Natural killer cell (primary cell): Measurements from ENCODE around the gene TNIK. TPM values are rescaled to one million over a fixed set of nuclear protein-coding genes. Genes with fewer than 3 reads are reported as not detected.
A peak's percentile ranks its signal among the peaks of the same experiment; 100 is the strongest.

ENCODE experiments used
- ATAC-seq, 3 donors: fragments of 150-1000 bp in 2 of 3; fragments of 200-7000 bp in 1 of 3; cut with Tn5 transposase; 1 replicate in 1 of 3; 2 replicates in 2 of 3; pipeline ENCODE4 v1.10.0; 2021; ENCODE audit warnings: mild to moderate bottlenecking in 2 of 3, moderate library complexity in 2 of 3
- DNase-seq, 2 donors: peaks; one replicate each; pipeline versions ENCODE4 v3.0.0 to v3.0.0-alpha.2; 2013 to 2021; ENCODE audit warnings: mixed read lengths in 1 of 2
- H3K27ac ChIP-seq: one replicate; pipeline ENCODE4 v1.5.1; 2013; ENCODE audit warnings: mild to moderate bottlenecking, low read length
- H3K27me3 ChIP-seq: one replicate; pipeline ENCODE4 v1.6.1; 2013; ENCODE audit warnings: low read length; ENCODE audit not compliant: control insufficient read depth, insufficient read depth
- H3K36me3 ChIP-seq: one replicate; pipeline ENCODE4 v1.6.1; 2013; ENCODE audit warnings: low read length; ENCODE audit not compliant: control insufficient read depth, insufficient read depth
- H3K4me1 ChIP-seq: one replicate; pipeline ENCODE4 v1.6.1; 2013; ENCODE audit warnings: low read length; ENCODE audit not compliant: control insufficient read depth, insufficient read depth
- H3K4me3 ChIP-seq: one replicate; pipeline ENCODE4 v1.5.1; 2013; ENCODE audit warnings: low read length
- H3K9me3 ChIP-seq: one replicate; pipeline ENCODE4 v1.6.1; 2013; ENCODE audit warnings: low read length; ENCODE audit not compliant: control insufficient read depth, insufficient read depth
- H3K27ac Mint-ChIP-seq, 2 donors: one replicate each; pipeline ENCODE4 v1.8.0; 2022; ENCODE audit warnings: mild to moderate bottlenecking in 2 of 2, mixed read lengths in 2 of 2, moderate library complexity in 1 of 2
- H3K27me3 Mint-ChIP-seq, 2 donors: one replicate each; pipeline ENCODE4 v1.8.0; 2022; ENCODE audit warnings: low read depth in 2 of 2, mixed read lengths in 2 of 2
- H3K36me3 Mint-ChIP-seq: one replicate; pipeline ENCODE4 v1.8.0; 2022; ENCODE audit warnings: mixed read lengths
- H3K4me1 Mint-ChIP-seq, 2 donors: one replicate each; pipeline ENCODE4 v1.8.0; 2022; ENCODE audit warnings: mixed read lengths in 2 of 2
- H3K4me3 Mint-ChIP-seq: one replicate; pipeline ENCODE4 v1.8.0; 2022; ENCODE audit warnings: mild to moderate bottlenecking, moderate library complexity, mixed read lengths
- H3K9me3 Mint-ChIP-seq, 2 donors: one replicate each; pipeline ENCODE4 v1.8.0; 2022; ENCODE audit warnings: mixed read lengths in 2 of 2
- CTCF ChIP-seq: fragments of 200-600 bp; IDR thresholded peaks from one replicate; pipeline ENCODE4 v1.8.0; 2022; ENCODE audit warnings: antibody characterized with exemption
- WGBS: methylation state at CpG from one replicate; pipeline ENCODE4 v1.1.7; 2013; ENCODE audit warnings: missing lambda C conversion rate; ENCODE audit not compliant: insufficient coverage; 5-methylcytosine and 5-hydroxymethylcytosine counted together
- intact Hi-C: fragments of 100-400 bp; cut with micrococcal nuclease; formaldehyde crosslinking; loops from one replicate; pipeline ENCODE4 v1.14.2; 2022
- total RNA-seq, 4 donors: library from RNA; stranded (reverse); fragments of 120-200 nt in 1 of 4; gene quantifications; one replicate each; pipeline versions ENCODE4 v1.2.3 to v1.2.4, GENCODE V29; 2013 to 2022

The TNIK gene
- total RNA-seq, 3 donors from 2014 or later (not counting 1 experiment from before 2014, with no cell fraction given): 93.7 to 122 (median 119) TPM

- Histone ChIP-seq H3K9me3 (no peaks in the 10 kb centered on the region), H3K27me3 (no peaks in the 10 kb centered on the region), H3K36me3 (no peaks in the 10 kb centered on the region), H3K4me3 (no peak overlapping the region), H3K4me1 (peaks cover 6% of the 10 kb centered on the region), H3K27ac (no peak overlapping the region)
- Mint-ChIP-seq H3K27ac (peak overlapping the region; percentile 41 to 77), H3K36me3 (no peaks in the 10 kb centered on the region), H3K9me3 (no peaks in the 10 kb centered on the region), H3K27me3 (no peaks in the 10 kb centered on the region), H3K4me1 (peaks cover 81 to 91% of the 10 kb centered on the region in 2 donors), H3K4me3 (no peak overlapping the region)
- ATAC-seq (no peak), DNase-seq (no peak)
- intact Hi-C loops: no loop called here
- no peak for TF ChIP-seq CTCF
- whole genome bisulfite sequencing: 46% methylated on average over 1 of the region's 1 CpG
These were observed 193.1 kb downstream of the TNIK start for GRCh38 chr3:171267104-171267503.

- intact Hi-C loops: no loop called here
- no peak overlapping the region for H3K4me3 ChIP-seq
- no peak for ATAC-seq
- H3K4me1 ChIP-seq: peaks cover 6% of the 10 kb centered on the region
- H3K27ac ChIP-seq: no peak overlapping the region
- no peaks in the 10 kb centered on the region for H3K9me3 ChIP-seq
- 39% methylated on average over 1 of the region's 1 CpG for WGBS
- no peaks in the 10 kb centered on the region for H3K27me3 ChIP-seq
- Mint-ChIP-seq H3K36me3 (no peaks in the 10 kb centered on the region), H3K4me3 (no peak overlapping the region), H3K27me3 (no peaks in the 10 kb centered on the region), H3K27ac (peak overlapping the region; percentile 41 to 77), H3K4me1 (peaks cover 83 to 95% of the 10 kb centered on the region in 2 donors), H3K9me3 (no peaks in the 10 kb centered on the region)
- DNase-seq: no peak
- H3K36me3 ChIP-seq: no peaks in the 10 kb centered on the region
- TF ChIP-seq CTCF: no peak
These were observed 193.5 kb downstream of the TNIK start for GRCh38 chr3:171266740-171267073.

- H3K4me1 Mint-ChIP-seq: peaks cover 84 to 96% of the 10 kb centered on the region in 2 donors
- Histone ChIP-seq H3K4me1 (peaks cover 6% of the 10 kb centered on the region), H3K27ac (no peak overlapping the region), H3K27me3 (no peaks in the 10 kb centered on the region), H3K36me3 (no peaks in the 10 kb centered on the region), H3K4me3 (no peak overlapping the region), H3K9me3 (no peaks in the 10 kb centered on the region)
- ATAC-seq: no peak
- H3K4me3 Mint-ChIP-seq: no peak overlapping the region
- no peaks in the 10 kb centered on the region for H3K9me3 Mint-ChIP-seq
- TF ChIP-seq CTCF: no peak
- 74% methylated on average over 4 of the region's 4 CpGs for WGBS
- no peaks in the 10 kb centered on the region for H3K36me3 Mint-ChIP-seq
- no peaks in the 10 kb centered on the region for H3K27me3 Mint-ChIP-seq
- peak overlapping the region; percentile 41 to 77 for H3K27ac Mint-ChIP-seq
- intact Hi-C loops: no loop called here
- DNase-seq: no peak
These were observed 194.0 kb downstream of the TNIK start for GRCh38 chr3:171266034-171266739.

GRCh38 chr3:171264758-171265157 is 195.4 kb downstream of the TNIK start:
- 95% methylated on average over 6 of the region's 6 CpGs for WGBS
- no peak for DNase-seq
- Mint-ChIP-seq H3K4me3 (no peak overlapping the region), H3K36me3 (no peaks in the 10 kb centered on the region), H3K9me3 (no peaks in the 10 kb centered on the region), H3K27ac (peak overlapping the region in 1 of 2 donors; percentile 27), H3K27me3 (no peaks in the 10 kb centered on the region), H3K4me1 (peaks cover 80 to 93% of the 10 kb centered on the region in 2 donors)
- no peak for ATAC-seq
- H3K4me1 ChIP-seq: peaks cover 6% of the 10 kb centered on the region
- intact Hi-C loops: no loop called here
- H3K36me3 ChIP-seq: no peaks in the 10 kb centered on the region
- TF ChIP-seq CTCF: no peak
- no peak overlapping the region for H3K27ac ChIP-seq
- no peaks in the 10 kb centered on the region for H3K27me3 ChIP-seq
- H3K4me3 ChIP-seq: no peak overlapping the region
- H3K9me3 ChIP-seq: no peaks in the 10 kb centered on the region
